Cardiac septum (tissue), 1 donor: ENCODE measurements around the gene GIMAP8. TPM values are rescaled to one million over a fixed set of nuclear protein-coding genes. Genes with fewer than 3 reads are reported as not detected.
A peak's percentile ranks its signal among the peaks of the same experiment; 100 is the strongest.

Source experiments
- DNase-seq: peaks from one replicate; pipeline ENCODE4 v3.0.0-alpha.2; 2020; ENCODE audit warnings: low spot score
- intact Hi-C: fragments of 100-400 bp; cut with DNase I; formaldehyde crosslinking; loops from one replicate; pipeline ENCODE4 v1.14.0; 2022
- total RNA-seq: library from RNA; stranded (reverse); fragmentation: NEBNext Ultra II Directional; extraction: Animal tissue kit (Norgen Biotek cat#: 25700); gene quantifications from one replicate; pipeline ENCODE4 v1.2.1, GENCODE V29; 2021
- donor health status: DM: no; HTN: no; CAD: no.

Gene GIMAP8
- total RNA-seq, 1 donor from 2014 or later = 16.3 TPM

DNA sequence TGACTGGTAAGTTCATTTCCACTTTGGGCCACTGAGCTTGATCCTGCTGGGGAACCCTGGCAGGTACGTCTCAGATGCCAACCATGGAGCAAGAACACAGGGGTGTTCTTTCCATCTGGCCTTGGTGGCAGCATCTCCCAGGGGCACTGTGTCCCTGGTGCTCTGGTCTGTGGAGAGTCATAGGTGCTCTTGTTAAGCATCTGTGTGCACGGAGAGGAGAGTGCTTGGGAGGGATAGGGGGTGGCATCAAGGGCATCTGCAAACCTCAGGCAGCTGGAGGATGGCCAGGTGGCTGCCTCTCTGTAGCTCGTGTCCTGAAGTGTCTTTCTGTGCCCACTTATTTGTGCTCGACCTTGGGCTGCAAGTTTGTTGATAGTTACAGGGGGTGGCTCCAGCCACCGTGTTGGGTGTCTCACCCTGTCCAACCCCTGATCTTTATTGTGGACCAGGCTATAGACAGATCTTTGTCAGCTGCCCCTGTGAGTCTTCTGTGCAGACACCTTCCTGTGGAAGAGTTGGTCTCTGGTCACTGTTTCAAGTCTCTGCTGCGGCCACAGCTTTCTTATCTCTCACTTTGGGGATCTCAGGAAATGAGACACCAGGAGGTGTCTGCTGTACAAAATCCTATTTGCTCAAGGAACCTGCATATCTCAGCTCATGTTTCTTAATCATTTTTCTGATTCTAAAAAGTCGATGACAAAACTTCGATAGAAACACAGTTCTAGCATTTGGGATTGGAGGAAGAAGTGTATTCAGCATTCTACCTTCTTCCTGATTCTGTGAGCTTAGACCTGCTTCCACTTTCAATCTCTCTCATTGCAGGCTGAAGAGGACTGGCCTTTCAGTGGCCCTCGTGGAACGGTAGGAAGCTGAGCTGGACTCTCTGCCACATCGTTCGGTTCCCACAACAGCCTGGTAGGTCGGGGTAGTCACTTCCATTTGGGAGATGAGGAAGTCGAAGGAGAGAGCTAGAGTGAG is 17.2 kb upstream of the GIMAP8 start:
- no peak for DNase-seq
- intact Hi-C loops = no loop called here

DNA sequence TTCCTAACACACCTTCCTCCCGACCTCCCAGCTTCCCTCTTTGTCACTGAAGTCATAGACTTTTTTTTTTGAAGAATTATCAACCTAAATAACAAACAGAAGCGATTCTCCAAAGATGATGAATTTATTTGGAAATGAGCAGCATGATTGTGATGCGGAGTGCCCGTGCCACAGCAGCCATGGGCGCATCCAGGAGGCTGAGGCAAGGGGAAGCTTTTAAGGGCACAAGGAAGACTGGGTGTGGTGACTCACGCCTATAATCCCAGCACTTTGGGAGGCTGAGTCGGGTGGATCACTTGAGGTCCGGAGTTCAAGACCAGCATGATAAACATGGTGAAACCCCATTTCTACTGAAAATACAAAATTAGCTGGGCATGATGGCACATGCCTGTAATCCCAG is 16.2 kb upstream of the GIMAP8 start:
- intact Hi-C loops = no loop called here
- no peak for DNase-seq

DNA sequence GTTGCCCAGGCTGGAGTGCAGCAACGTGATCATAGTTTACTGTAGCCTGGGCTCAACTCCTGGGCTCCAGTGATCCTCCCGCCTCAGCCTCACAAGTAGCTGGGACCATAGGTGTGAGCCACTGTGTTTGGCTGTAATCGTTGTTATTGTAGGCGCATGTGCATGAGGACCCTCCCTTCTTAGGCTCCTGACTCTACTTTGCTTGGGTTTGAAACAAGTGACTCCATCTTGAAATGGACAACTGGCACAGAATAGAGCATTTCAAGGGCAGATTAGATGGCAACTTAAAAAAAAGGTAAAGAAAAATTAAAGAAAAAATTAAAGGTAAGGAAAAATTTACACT is 15.4 kb upstream of the GIMAP8 start:
- intact Hi-C loops = no loop called here
- no peak for DNase-seq

DNA sequence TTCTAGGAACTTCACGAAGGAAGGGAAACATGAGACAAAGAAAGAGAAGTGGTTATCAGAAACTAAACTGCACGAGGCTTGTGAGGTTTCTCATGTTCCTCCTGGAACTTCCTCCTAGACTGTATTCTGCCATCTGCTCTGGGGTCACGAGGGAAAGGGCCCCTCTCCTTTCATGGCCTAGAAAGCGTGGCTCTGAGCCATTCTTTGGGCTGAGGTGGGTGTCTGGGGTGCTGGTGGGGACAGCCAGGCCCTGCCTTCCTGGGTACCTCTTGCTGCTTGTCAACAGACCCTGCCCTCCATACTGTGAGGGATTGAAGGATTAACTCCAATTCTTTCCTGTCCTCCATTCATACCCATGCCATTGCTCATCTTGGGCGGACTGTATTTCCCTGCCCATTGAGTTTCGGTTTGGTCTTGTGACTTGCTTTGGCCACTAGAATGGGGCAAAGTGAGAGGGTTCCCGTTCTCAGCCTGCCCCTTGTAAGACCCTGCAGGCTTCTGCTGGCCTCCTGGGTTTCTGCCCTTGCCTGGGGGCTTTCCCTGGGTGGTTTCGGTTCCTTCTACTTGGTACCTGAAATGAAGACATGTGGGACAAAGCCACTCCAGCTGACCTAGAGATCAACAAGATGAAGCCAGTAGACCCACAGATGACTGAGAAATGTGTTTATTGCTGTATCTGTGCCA is 14.9 kb upstream of the GIMAP8 start:
- intact Hi-C loops = no loop called here
- DNase-seq = no peak

DNA sequence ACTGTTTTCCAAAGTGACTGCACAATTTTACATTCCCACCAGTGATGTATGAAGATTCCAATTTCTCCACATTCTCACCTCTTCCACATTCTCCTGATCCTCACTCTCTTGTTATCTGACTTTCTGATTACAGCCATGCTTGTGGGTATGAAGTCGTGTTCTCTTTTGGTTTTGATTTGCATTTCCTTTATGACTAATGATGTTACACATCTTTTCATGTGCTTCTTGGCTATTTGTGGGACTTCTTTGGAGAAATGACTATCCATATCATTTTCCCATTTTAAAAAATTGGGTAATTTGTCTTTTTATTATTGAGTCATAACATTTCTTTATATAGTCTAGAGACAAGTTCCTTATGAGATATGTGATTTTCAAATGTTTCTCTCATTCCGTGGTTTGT is 10.5 kb upstream of the GIMAP8 start:
- no peak for DNase-seq

DNA sequence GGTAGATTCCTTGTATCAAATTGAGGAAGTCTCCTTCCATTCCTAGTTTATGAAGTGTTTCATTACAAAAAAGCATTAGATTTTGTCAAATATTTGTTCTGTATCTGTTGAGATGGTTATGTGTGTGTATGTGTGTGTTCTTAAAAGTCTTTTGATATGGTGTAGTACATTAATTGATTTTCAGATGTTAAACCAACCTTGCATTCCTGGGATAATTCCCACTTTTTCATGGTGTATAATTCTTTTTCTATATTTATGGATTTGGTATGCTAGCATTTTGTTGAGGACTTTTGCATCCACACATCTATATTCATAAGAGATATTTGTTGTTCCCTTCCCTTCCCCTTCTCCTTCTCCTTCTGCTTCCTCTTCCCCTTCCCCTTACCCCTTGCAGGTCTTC is 8.9 kb upstream of the GIMAP8 start:
- intact Hi-C loops = no loop called here
- DNase-seq = no peak

More for the DNA sequence above, 10.5 kb upstream of the GIMAP8 start:
- intact Hi-C loops = no loop called here

DNA sequence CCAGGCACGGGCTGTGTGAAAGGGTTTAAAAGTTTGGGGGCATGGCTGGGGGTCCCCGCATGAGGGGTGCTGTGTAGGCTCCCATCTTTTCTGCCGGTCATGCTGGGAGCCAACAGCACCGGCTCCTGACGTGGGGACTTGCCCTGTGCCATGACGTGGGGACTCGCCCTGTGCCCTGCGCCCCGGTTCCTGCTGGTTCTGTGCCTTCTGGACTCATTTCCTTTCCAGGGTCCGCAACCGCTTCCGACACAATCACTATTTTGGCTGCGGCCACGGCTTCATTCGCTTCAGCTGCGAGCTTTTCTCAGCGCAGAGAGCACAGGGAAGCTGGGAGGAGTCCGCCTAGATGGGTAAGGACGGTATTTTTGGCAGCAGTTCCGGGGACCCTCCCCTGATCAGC is 7.6 kb upstream of the GIMAP8 start:
- no peak for DNase-seq
- intact Hi-C loops = no loop called here

DNA sequence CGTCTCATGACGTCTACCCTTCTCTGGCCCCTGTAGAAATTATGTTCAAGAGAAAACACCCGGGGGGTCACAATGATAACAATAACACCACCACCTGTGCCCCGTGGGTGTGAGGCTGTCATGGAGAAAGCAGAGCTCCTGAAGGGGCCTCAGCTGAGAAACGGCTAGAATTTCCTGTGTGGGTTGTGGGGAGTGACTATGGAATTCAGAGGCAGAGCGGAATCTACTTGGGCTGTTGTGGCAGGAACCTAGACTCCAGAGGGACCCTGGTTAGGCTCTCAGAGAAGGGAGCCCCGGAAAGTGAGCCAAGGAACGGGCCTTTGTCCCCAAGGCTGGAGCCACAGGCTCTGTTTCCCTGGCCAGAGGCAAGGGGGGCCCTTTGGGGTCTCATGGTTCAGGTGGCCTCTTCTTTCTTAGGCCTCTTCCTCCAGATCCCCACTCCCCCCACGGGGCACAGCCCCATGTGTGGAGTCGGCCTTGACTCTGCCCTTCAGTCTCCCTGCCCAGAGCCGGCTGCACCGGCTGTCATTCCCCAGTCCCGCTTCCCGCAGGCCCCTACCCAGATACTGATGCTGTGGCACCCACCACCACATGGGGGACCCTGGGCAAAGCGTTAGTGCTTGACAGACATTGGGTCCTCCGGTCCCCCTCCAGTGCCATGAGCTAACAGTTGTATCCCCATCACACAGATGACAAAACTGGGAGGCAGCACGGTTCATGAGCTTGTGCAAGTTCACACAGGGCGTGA is 6.5 kb upstream of the GIMAP8 start:
- no peak for DNase-seq
- intact Hi-C loops = no loop called here

DNA sequence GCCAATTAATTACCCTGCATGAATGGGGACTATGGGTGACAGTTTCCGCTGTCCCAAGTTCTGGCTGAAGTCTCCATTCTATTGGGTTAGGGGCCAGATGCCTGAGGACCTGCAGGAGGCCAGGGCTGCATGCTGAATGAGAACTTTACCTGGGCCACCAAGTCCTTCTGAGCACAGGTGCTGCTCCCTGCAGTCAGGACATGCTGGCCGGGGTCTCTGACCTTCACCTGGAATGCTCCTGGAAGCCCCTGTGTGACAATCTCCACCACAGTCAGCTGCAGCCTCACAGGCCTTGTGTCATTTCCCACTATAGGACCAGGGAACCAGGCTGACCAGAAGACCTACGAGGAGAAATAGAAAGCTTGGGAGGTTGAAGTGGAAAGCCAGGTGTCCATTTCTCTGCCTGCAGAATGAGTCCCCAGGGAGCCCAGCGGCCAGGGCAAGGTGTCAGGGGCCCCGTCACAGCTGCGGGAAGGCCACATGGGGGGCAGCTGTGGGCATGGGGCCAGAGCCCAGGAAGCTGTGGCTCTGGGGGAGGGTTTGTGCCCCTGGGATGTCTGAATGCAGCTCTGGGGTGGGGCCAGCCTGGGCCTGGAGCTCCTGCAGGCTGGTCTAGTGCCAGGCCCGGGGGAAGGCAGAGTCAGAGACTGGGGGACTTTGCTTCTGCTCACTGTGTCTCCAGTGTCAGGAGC is 5.6 kb upstream of the GIMAP8 start:
- intact Hi-C loops = loop anchor here (5.0 kb wide), 2 partner anchors 142 to 292 kb away; partner anchors contain the start of gene GIMAP5
- DNase-seq = no peak

DNA sequence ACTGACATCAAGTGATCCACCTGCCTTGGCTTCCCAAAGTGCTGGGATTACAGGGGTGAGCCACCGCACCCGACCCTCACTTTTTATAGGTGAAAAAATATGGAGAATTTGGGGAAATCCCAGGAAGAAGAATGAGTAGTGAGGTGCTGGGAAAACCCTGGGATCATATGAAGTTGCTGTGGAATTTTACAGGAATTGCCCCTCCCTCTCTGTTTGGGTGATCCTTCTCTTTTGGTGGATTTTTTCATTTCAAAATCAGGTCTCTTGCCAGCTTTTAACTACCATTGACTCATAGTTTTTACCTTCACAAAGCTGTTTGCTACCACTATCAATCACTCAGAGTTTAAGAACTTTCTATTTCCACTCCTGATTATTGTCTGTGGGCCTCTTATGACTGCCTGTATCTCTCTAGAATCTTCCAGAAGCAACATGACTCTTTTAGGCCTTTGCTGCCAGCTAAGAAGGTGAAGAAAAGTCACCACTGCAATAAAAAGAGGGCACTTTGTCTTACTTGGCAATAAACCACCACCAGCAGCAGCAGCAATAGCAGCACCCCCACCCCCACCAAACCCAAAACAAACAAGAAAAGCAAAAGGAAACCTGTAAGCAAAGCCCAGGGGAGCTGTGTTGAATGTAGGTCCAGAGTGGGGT is 4.0 kb upstream of the GIMAP8 start:
- no peak for DNase-seq
- intact Hi-C loops = loop anchor here (5.0 kb wide), 2 partner anchors 141 to 291 kb away; partner anchors contain the start of gene GIMAP5

DNA sequence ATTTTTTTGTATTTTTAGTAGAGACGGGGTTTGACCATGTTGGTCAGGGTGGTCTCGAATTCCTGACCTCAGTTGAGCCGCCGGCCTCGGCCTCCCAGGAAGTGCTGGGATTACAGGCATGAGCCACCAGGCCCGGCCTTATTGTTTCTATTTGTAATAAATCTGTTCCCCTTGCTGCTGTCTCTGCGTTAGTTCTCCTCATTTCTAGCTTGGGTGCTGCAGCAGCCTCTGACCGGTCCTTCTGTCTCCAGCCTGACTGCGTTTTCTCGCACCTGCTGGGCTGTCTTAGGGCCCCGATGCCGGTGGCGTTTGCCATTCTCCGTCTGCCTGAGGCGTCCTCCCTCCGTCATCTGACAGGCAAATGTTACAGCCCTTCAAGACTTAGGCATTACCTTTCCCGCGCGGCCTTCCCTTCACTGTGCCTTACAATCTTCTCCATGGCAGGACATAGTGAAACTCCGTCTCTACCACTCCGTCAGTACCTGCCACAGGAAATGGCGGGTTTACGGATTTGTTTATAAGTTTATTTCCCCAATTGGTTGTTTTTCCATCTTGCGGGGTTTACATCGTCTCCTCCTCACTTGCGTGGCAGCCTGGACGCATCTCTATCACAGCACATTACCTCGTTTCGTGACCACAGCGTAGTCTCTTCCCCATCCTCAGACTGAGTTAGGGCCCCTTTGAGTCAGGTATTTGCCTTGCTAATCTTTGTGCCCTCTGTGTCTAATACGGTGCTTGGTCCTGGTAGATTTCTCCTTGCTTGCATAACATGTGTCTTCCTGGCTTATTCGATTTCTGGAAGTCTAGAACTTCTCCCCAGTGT is 2.3 kb upstream of the GIMAP8 start:
- no peak for DNase-seq
- intact Hi-C loops = loop anchor here (5.0 kb wide), 2 partner anchors 139 to 289 kb away; partner anchors contain the start of gene GIMAP5

DNA sequence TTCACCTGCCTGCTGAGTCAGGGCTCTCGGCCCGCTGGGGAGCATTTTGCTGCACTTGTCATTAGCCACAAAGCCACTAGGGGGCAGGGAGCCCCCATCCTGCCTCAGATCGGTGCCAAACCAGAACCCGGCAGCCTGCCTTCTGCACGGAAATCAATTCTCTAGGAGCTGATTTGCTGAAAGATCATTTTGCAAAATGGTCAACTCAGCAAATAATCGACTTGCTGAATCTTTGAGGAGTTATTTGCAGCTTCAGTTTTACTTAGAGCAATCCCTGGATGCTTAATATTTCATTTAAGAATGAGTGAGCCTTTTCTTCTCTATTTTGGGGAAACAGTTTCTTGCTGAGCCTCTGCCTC is 1.7 kb upstream of the GIMAP8 start:
- intact Hi-C loops = loop anchor here (1.0 to 5.0 kb wide), 3 partner anchors 139 to 308 kb away; partner anchors contain the start of gene GIMAP5
- peak; percentile 94 for DNase-seq

DNA sequence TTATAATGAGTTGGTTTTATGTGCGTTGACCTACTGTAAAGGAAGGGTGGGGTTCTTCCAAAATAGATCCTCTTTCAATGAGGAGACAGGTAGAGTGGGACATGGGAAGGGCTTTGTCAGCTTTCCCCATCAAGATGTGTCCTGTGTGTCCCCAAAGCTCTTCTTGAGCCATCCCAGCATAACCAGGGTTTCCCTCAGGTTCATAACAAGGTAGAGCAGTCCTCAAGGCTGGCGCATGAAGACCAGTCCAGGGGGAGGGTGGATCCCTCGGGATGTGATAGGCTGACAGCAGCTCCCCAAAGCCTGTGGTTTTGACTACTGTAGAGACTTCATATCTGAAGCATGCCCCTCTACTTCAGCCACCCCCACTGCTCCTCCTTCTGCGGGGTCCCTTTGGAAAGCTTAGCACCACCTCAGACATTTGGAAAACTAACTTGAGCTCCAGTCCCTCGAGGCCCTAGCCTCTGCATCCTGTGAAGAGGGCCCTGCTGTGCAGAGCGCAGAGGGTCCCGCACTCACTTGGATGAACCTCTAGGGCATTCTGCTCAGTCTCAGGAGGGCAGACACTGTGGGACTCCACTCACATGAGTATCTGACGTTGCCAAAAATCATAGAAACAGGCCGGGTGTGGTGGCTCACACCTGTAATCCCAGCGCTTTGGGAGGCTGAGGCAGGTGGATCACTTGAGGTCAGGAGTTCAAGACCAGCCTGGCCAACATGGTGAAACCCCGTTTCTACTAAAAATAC is 1.1 kb upstream of the GIMAP8 start:
- intact Hi-C loops = loop anchor here (1.0 to 5.0 kb wide), 3 partner anchors 138 to 307 kb away; partner anchors contain the start of gene GIMAP5
- no peak for DNase-seq

DNA sequence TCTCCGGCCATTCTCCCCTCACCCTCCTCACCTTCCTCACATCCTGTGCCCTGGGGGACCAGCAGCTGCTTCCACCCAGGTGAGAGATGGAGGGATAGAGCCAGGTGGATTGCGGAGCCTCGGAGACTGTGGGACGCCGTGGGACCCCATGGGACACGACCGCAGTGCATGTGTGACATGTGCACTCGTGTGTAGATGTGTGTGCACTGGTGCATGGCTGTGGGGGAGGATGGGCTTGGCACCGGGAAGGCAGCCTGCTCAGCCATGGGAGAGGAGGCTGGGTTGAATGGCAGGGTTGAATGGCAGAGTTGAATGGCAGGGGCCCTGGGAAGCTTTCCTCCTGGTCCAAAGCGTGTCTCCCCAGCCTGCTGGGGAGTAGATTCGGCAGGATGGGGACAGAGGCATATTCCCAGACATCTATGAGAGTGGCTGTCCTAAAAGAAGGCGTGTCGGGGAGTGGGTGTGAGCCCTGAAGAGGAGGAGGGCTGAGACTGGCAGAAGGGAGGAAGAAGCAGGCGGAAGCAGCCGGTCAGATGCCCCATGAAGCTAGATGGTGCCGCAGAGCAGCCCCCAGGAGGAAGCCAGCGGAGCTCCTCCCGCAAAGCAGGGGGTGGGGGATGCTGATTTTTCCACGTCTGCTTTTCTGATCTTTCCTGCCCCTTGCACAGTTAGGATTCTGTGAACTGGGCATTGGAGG is 815 bp downstream of the GIMAP8 start:
- DNase-seq = peak; percentile 85
- intact Hi-C loops = loop anchor here (5.0 kb wide), 2 partner anchors 66 to 181 kb away; partner anchors contain the start of gene GIMAP6

DNA sequence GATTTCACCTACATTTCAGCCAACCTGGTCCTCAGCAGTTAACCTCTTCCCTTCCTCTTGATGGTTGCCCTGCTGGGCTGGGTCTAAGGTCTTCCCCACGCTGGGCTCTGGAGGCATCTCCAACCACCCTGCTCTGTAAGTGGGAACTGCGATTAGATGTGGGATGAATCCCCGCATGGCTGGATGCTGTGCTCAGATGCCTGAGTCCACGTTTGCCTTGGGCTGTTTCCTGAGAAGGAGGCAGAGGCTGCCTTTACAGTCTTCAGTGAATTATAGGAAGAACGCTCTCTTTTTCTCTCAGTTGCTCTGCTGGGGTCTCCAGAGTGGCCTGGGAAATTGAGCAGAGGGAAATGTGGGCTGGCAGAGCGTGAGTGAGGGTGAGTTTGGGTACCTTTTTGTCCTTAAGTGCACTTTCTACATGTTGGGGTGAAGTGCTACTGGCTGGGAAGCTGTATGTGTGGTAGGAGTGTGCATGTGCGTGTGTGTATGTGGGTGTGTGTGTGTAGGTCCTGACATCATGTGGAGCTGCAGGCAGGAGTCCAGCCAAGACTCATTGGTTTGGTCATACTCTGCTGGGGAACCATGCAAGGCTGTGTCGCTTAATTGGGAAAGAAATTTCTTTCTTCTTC is 1.5 kb downstream of the GIMAP8 start:
- intact Hi-C loops = loop anchor here (5.0 kb wide), 2 partner anchors 65 to 180 kb away; partner anchors contain the start of gene GIMAP6
- no peak for DNase-seq

DNA sequence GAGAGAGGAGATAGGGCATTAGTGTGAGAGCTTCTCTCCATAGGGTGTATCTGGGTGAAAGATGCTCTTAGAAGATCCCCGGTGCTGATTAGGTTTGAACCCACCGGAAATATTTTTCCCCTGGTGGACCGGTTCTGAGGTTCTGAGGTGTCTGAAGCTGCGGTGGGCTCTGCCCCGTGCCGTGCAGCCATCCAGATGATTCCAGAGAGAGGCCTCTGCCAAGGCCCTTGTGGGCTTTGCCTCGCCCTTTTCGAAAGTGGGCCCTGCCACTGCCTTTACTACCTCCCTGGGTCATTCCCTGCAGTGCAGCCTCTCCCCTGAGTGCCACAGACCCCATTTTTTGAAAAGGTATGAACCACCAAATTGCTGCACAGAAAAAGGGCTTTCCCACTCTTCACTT is 2.8 kb downstream of the GIMAP8 start:
- intact Hi-C loops = loop anchor here (5.0 kb wide), 2 partner anchors 64 to 179 kb away; partner anchors contain the start of gene GIMAP6
- DNase-seq = no peak
